Testis (tissue), 3 donors: ENCODE results near the gene PRKG1. TPM values are rescaled to one million over a fixed set of nuclear protein-coding genes. Genes with fewer than 3 reads are reported as not detected.

ENCODE experiments used
- DNase-seq: peaks from one replicate; pipeline ENCODE4 v3.0.0-alpha.2; 2019
- H3K27ac ChIP-seq, 2 donors: fragments of 200-600 bp; sonication (generic); one replicate each; pipeline ENCODE4 v1.5.1; 2019
- H3K27me3 ChIP-seq: fragments of 200-600 bp; sonication (generic); one replicate; pipeline ENCODE4 v1.5.1; 2019
- H3K36me3 ChIP-seq: fragments of 200-600 bp; sonication (generic); one replicate; pipeline ENCODE4 v1.5.1; 2017; ENCODE audit warnings: low read depth; ENCODE audit errors: missing control alignments
- H3K4me1 ChIP-seq: fragments of 200-600 bp; sonication (generic); one replicate; pipeline ENCODE4 v1.5.1; 2019
- H3K4me3 ChIP-seq, 2 donors: fragments of 200-600 bp; sonication (generic); one replicate each; pipeline ENCODE4 v1.5.1; 2017 to 2019
- H3K9me3 ChIP-seq: fragments of 200-600 bp; sonication (generic); one replicate; pipeline ENCODE4 v1.5.1; 2017
- CTCF ChIP-seq, 3 experiments: fragments of 450-650 bp in 2 of 3; fragments of 200-600 bp in 1 of 3; sonication (generic) in 1 of 3; IDR thresholded peaks; one replicate each; pipeline ENCODE4 v1.5.1; 2016 to 2019; ENCODE audit warnings: antibody characterized with exemption in 3 of 3, mild to moderate bottlenecking in 2 of 3, moderate library complexity in 1 of 3
- POLR2A ChIP-seq: fragments of 450-650 bp; IDR thresholded peaks from one replicate; pipeline ENCODE4 v1.6.1; 2017; ENCODE audit warnings: antibody characterized with exemption, mild to moderate bottlenecking, moderate library complexity
- WGBS, 2 donors: methylation state at CpG; one replicate each; pipeline ENCODE4 v1.1.5; 2018; 5-methylcytosine and 5-hydroxymethylcytosine counted together
- intact Hi-C: fragments of 100-400 bp; cut with DNase I; formaldehyde crosslinking; loops from one replicate; pipeline ENCODE4 v1.15.1; 2023; ENCODE audit warnings: low total_unique reads
- polyA plus RNA-seq: library from polyadenylated mRNA; stranded (reverse); fragments of 350-450 nt; fragmentation: Illumina TruSeq; extraction: RNeasy Lipid Tissue Mini Kit (QIAGEN cat#74804); gene quantifications from one replicate; pipeline ENCODE4 v1.2.3, GENCODE V29; 2014; ENCODE audit warnings: low read depth, low replicate concordance; ENCODE audit not compliant: insufficient read depth
- total RNA-seq, 2 donors: library from RNA; depleted of rRNA; stranded (reverse); fragments of >200 nt; gene quantifications; one replicate each; pipeline ENCODE4 v1.2.3, GENCODE V29; 2016

The PRKG1 gene
- total and polyA plus RNA-seq, 3 donors from 2014 or later, result 6.3 to 15.3 (median 12.5) TPM

- no peak for TF ChIP-seq POLR2A
- TF ChIP-seq CTCF (IDR thresholded peaks at IDR 0.05), result no peak
- intact Hi-C loops, result no loop called here
- no peak for DNase-seq
- Histone ChIP-seq H3K9me3 (no peaks in the 10 kb centered on the region), H3K27ac (no peak overlapping the region), H3K27me3 (no peaks in the 10 kb centered on the region), H3K36me3 (no peaks in the 10 kb centered on the region), H3K4me1 (peaks cover 13% of the 10 kb centered on the region), H3K4me3 (no peak overlapping the region)
- WGBS, 2 donors, result 93 to 97% methylated on average over 1 of the region's 1 CpG
These were observed 825.9 kb downstream of the PRKG1 start for GRCh38 chr10:51900180-51900579.

- peaks cover 4% of the 10 kb centered on the region for H3K4me1 ChIP-seq
- TF ChIP-seq CTCF (IDR thresholded peaks at IDR 0.05), result no peak
- TF ChIP-seq POLR2A, result no peak
- H3K9me3 ChIP-seq, result no peaks in the 10 kb centered on the region
- no peak for DNase-seq
- intact Hi-C loops, result no loop called here
- WGBS, 2 donors, result 56 to 62% methylated on average over 1 of the region's 1 CpG
- no peak overlapping the region for H3K4me3 ChIP-seq
- H3K36me3 ChIP-seq, result no peaks in the 10 kb centered on the region
- no peaks in the 10 kb centered on the region for H3K27me3 ChIP-seq
- H3K27ac ChIP-seq, result no peak overlapping the region
These were observed 829.4 kb downstream of the PRKG1 start for GRCh38 chr10:51903675-51904074.

GRCh38 chr10:51905032-51905431 lies 830.7 kb downstream of the PRKG1 start:
- no peaks in the 10 kb centered on the region for H3K36me3 ChIP-seq
- no peaks in the 10 kb centered on the region for H3K9me3 ChIP-seq
- intact Hi-C loops, result no loop called here
- H3K4me1 ChIP-seq, result peaks cover 6% of the 10 kb centered on the region
- no peak for DNase-seq
- H3K4me3 ChIP-seq, result no peak overlapping the region
- TF ChIP-seq CTCF (IDR thresholded peaks at IDR 0.05) (no peak), POLR2A (no peak)
- no peak overlapping the region for H3K27ac ChIP-seq
- no peaks in the 10 kb centered on the region for H3K27me3 ChIP-seq

GRCh38 chr10:51907361-51907760 lies 833.1 kb downstream of the PRKG1 start:
- no peak overlapping the region for H3K4me3 ChIP-seq
- WGBS, 2 donors, result 17 to 28% methylated on average over 2 of the region's 2 CpGs
- H3K27ac ChIP-seq, result no peak overlapping the region
- H3K4me1 ChIP-seq, result peaks cover 11% of the 10 kb centered on the region
- H3K9me3 ChIP-seq, result no peaks in the 10 kb centered on the region
- no peaks in the 10 kb centered on the region for H3K27me3 ChIP-seq
- peak; percentile 23 for DNase-seq
- no peaks in the 10 kb centered on the region for H3K36me3 ChIP-seq
- intact Hi-C loops, result no loop called here
- no peak for TF ChIP-seq POLR2A
- no peak for TF ChIP-seq CTCF (IDR thresholded peaks at IDR 0.05)

- Histone ChIP-seq H3K9me3 (no peaks in the 10 kb centered on the region), H3K4me3 (no peak overlapping the region), H3K36me3 (no peaks in the 10 kb centered on the region), H3K27ac (no peak overlapping the region), H3K27me3 (no peaks in the 10 kb centered on the region), H3K4me1 (peaks cover 8% of the 10 kb centered on the region)
- no peak for DNase-seq
- intact Hi-C loops, result no loop called here
- TF ChIP-seq POLR2A, result no peak
- TF ChIP-seq CTCF (IDR thresholded peaks at IDR 0.05), result no peak
These were observed 835.9 kb downstream of the PRKG1 start for GRCh38 chr10:51910189-51910588.
